ENCODE results near the gene ADCK2. TPM values are rescaled to one million over a fixed set of nuclear protein-coding genes. Genes with fewer than 3 reads are reported as not detected.

The ADCK2 gene
- total and polyA plus RNA-seq, 4 donors: 3.2 to 15.4 (median 11.1) TPM

DNA sequence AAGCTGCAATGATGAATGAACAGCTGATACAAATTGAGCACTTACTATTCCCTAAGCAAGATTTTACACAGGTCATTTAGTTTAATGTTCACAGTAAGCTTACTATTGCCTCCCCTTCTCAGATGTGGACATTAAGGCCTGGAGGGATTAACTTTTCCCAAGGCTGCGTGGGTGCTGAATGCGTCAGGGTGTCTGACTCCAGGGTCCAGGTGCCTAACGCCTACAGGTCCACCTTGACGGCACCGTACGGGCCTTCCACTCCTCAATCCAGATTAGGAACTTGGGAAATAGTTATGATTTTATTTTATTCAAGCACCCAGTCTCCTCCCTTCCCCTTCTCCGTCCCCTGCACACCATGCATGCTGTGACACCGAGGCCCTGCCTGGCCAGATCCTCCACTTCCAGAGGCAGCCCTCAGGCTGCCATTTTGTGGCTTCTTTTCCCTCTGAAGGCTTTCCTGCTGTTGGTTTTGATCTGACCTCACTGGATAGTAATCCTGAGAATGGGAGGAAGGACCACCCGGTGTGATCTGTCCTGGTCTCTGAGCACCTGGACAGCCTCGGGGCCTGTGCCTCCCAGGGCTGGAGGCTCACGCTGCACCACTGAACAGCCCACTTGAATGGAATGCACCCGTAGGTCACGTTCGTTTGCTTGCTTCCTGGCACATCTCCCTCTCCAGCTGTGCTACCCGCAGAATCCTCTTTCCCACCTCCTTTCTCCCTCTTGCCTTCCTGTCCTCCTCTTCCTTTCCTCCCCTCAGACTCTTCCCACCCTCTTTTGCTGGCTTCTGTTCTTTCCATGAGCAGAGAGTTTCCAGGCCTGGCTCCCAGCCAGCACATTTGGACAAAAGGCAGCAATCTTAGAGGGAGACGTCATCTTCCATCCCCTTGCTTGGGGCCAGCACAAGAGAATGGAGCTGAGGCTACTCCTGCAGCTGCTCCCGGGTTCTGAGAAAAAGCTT is 46.6 kb upstream of the ADCK2 start:
- WGBS: 85% methylated on average over 17 of the region's 17 CpGs
- H3K9me3 ChIP-seq (ENCODE audit: control insufficient read depth in 4 of 4, low read length in 3 of 4): no peaks in the 10 kb centered on the region
- H3K9ac ChIP-seq (ENCODE audit: low read depth in 1 of 2, low read length in 2 of 2): no peak overlapping the region
- H3K36me3 ChIP-seq (ENCODE audit: control insufficient read depth in 4 of 4, insufficient read depth in 3 of 4, low read depth in 1 of 4, low read length in 3 of 4): no peaks in the 10 kb centered on the region
- H3K27ac ChIP-seq (ENCODE audit: low read depth in 1 of 2, low read length in 2 of 2): peak overlapping the region; percentile 41 to 68
- TF ChIP-seq JUND (IDR thresholded peaks at IDR 0.05): peak in 1 of 2 donors; percentile 35
- peak in 1 of 2 donors; percentile 8 for TF ChIP-seq RAD21 (IDR thresholded peaks at IDR 0.05)
- TF ChIP-seq GABPA (IDR thresholded peaks at IDR 0.05 in 1 of 2, conservative IDR thresholded peaks at IDR 0.05 in 1 of 2): no peak
- no peak for TF ChIP-seq YY1 (IDR thresholded peaks at IDR 0.05)
- TF ChIP-seq RXRA (IDR thresholded peaks at IDR 0.05): peak in 1 of 2 donors; percentile 28
- no peak for TF ChIP-seq HNF4G (IDR thresholded peaks at IDR 0.05)
- TF ChIP-seq SP1 (IDR thresholded peaks at IDR 0.05): peak; percentile 17
- TF ChIP-seq, protein P1, sequence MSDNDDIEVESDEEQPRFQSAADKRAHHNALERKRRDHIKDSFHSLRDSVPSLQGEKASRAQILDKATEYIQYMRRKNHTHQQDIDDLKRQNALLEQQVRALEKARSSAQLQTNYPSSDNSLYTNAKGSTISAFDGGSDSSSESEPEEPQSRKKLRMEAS (IDR thresholded peaks at IDR 0.05): no peak
- no peak for TF ChIP-seq EGR1 (IDR thresholded peaks at IDR 0.05; ENCODE audit: low read depth in 2 of 2)
- no peak for TF ChIP-seq FOXA1 (IDR thresholded peaks at IDR 0.05)
- TF ChIP-seq, protein P2, sequence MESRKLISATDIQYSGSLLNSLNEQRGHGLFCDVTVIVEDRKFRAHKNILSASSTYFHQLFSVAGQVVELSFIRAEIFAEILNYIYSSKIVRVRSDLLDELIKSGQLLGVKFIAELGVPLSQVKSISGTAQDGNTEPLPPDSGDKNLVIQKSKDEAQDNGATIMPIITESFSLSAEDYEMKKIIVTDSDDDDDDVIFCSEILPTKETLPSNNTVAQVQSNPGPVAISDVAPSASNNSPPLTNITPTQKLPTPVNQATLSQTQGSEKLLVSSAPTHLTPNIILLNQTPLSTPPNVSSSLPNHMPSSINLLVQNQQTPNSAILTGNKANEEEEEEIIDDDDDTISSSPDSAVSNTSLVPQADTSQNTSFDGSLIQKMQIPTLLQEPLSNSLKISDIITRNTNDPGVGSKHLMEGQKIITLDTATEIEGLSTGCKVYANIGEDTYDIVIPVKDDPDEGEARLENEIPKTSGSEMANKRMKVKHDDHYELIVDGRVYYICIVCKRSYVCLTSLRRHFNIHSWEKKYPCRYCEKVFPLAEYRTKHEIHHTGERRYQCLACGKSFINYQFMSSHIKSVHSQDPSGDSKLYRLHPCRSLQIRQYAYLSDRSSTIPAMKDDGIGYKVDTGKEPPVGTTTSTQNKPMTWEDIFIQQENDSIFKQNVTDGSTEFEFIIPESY (IDR thresholded peaks at IDR 0.05): no peak
- no peak for TF ChIP-seq TAF1 (conservative IDR thresholded peaks at IDR 0.05)
- TF ChIP-seq NR2F2 (IDR thresholded peaks at IDR 0.05): peak; percentile 67
- H3K4me1 ChIP-seq (ENCODE audit: control insufficient read depth in 4 of 4, insufficient read depth in 4 of 4, low read length in 3 of 4): peaks cover 5 to 12% (median 9%) of the 10 kb centered on the region in 4 donors
- peak; percentile 44 for DNase-seq (ENCODE audit: low spot score)
- no peaks in the 10 kb centered on the region for H3K27me3 ChIP-seq (ENCODE audit: control insufficient read depth in 4 of 4, insufficient read depth in 4 of 4, low read length in 3 of 4)
- no peak overlapping the region for H3K4me3 ChIP-seq (ENCODE audit: low read depth in 1 of 3, low read length in 3 of 3)

DNA sequence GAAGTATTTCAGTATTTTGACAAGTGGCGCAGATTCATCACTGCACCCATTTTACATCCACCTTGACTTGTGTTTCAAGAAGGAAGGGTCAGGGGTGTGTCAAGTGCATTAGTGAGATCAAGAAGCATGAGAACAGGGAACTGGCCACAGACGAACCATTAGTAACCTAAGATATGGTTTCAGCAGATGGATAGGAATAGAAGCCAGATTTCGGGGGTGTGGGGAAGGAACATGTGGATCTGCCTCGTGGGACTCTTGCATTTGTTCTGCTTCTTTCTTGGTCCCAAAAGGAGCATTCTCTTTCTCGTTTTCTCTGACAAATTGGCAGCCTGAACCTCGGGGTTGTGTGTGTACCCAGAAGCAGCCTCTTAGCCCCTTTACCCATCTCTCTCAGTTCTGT is 41.7 kb upstream of the ADCK2 start:
- Histone ChIP-seq H3K4me3 (ENCODE audit: low read depth in 1 of 3, low read length in 3 of 3) (no peak overlapping the region), H3K4me1 (ENCODE audit: control insufficient read depth in 4 of 4, insufficient read depth in 4 of 4, low read length in 3 of 4) (peaks cover 5 to 12% (median 10%) of the 10 kb centered on the region in 4 donors), H3K27ac (ENCODE audit: low read depth in 1 of 2, low read length in 2 of 2) (peak overlapping the region in 1 of 2 donors; percentile 46), H3K36me3 (ENCODE audit: control insufficient read depth in 4 of 4, insufficient read depth in 3 of 4, low read depth in 1 of 4, low read length in 3 of 4) (no peaks in the 10 kb centered on the region), H3K27me3 (ENCODE audit: control insufficient read depth in 4 of 4, insufficient read depth in 4 of 4, low read length in 3 of 4) (no peaks in the 10 kb centered on the region), H3K9me3 (ENCODE audit: control insufficient read depth in 4 of 4, low read length in 3 of 4) (no peaks in the 10 kb centered on the region), H3K9ac (ENCODE audit: low read depth in 1 of 2, low read length in 2 of 2) (no peak overlapping the region)
- no peak for DNase-seq (ENCODE audit: low spot score)
- WGBS: 81% methylated on average over 6 of the region's 6 CpGs
- TF ChIP-seq, protein P2 (IDR thresholded peaks at IDR 0.05): no peak
- TF ChIP-seq HNF4G (IDR thresholded peaks at IDR 0.05): no peak
- no peak for TF ChIP-seq YY1 (IDR thresholded peaks at IDR 0.05)
- no peak for TF ChIP-seq EGR1 (IDR thresholded peaks at IDR 0.05; ENCODE audit: low read depth in 2 of 2)
- no peak for TF ChIP-seq TAF1 (conservative IDR thresholded peaks at IDR 0.05)
- TF ChIP-seq RXRA (IDR thresholded peaks at IDR 0.05): no peak
- TF ChIP-seq FOXA1 (IDR thresholded peaks at IDR 0.05): no peak
- TF ChIP-seq GABPA (IDR thresholded peaks at IDR 0.05 in 1 of 2, conservative IDR thresholded peaks at IDR 0.05 in 1 of 2): no peak
- TF ChIP-seq, protein P3, sequence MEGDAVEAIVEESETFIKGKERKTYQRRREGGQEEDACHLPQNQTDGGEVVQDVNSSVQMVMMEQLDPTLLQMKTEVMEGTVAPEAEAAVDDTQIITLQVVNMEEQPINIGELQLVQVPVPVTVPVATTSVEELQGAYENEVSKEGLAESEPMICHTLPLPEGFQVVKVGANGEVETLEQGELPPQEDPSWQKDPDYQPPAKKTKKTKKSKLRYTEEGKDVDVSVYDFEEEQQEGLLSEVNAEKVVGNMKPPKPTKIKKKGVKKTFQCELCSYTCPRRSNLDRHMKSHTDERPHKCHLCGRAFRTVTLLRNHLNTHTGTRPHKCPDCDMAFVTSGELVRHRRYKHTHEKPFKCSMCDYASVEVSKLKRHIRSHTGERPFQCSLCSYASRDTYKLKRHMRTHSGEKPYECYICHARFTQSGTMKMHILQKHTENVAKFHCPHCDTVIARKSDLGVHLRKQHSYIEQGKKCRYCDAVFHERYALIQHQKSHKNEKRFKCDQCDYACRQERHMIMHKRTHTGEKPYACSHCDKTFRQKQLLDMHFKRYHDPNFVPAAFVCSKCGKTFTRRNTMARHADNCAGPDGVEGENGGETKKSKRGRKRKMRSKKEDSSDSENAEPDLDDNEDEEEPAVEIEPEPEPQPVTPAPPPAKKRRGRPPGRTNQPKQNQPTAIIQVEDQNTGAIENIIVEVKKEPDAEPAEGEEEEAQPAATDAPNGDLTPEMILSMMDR (IDR thresholded peaks at IDR 0.05; ENCODE audit: low read depth, low read length, missing input control): no peak
- TF ChIP-seq RAD21 (IDR thresholded peaks at IDR 0.05): no peak
- no peak for TF ChIP-seq SP1 (IDR thresholded peaks at IDR 0.05)
- TF ChIP-seq, protein P1 (IDR thresholded peaks at IDR 0.05): no peak
- no peak for TF ChIP-seq FOXA2 (IDR thresholded peaks at IDR 0.05)
- TF ChIP-seq HNF4A (conservative IDR thresholded peaks at IDR 0.05): no peak
- TF ChIP-seq NR2F2 (IDR thresholded peaks at IDR 0.05): no peak
- TF ChIP-seq, protein P4, sequence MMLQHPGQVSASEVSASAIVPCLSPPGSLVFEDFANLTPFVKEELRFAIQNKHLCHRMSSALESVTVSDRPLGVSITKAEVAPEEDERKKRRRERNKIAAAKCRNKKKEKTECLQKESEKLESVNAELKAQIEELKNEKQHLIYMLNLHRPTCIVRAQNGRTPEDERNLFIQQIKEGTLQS (IDR thresholded peaks at IDR 0.05): no peak

All from liver (tissue), 9 donors.